Upper lobe of left lung (tissue), 6 donors: ENCODE measurements around the gene PITX1. TPM values are rescaled to one million over a fixed set of nuclear protein-coding genes. Genes with fewer than 3 reads are reported as not detected.

Experiments
- ATAC-seq, 2 donors: fragments of 200-7000 bp; cut with Tn5 transposase; one replicate each; pipeline ENCODE4 v1.9.1; 2022; ENCODE audit warnings: mild to moderate bottlenecking in 2 of 2, moderate library complexity in 2 of 2; ENCODE audit not compliant: low FRiP score in 2 of 2
- DNase-seq, 2 donors: peaks; one replicate each; pipeline ENCODE4 v3.0.0-alpha.2; 2019 to 2020
- H3K27ac ChIP-seq, 4 donors: fragments of 200-600 bp; sonication (generic); one replicate each; pipeline ENCODE4 v1.5.1; 2016 to 2019
- H3K27me3 ChIP-seq, 4 donors: fragments of 200-600 bp; sonication (generic); one replicate each; pipeline ENCODE4 v1.5.1; 2017 to 2019
- H3K36me3 ChIP-seq, 4 donors: fragments of 200-600 bp; sonication (generic); one replicate each; pipeline ENCODE4 v1.5.1; 2016 to 2019
- H3K4me1 ChIP-seq, 4 donors: fragments of 200-600 bp; sonication (generic); one replicate each; pipeline ENCODE4 v1.5.1; 2018 to 2019
- H3K4me3 ChIP-seq, 4 donors: fragments of 200-600 bp; sonication (generic); one replicate each; pipeline ENCODE4 v1.5.1; 2017 to 2019; ENCODE audit warnings: mild to moderate bottlenecking in 2 of 4, moderate library complexity in 1 of 4
- H3K9me3 ChIP-seq, 4 donors: fragments of 200-600 bp; sonication (generic); one replicate each; pipeline ENCODE4 v1.5.1; 2018 to 2019
- CTCF ChIP-seq, 6 experiments: fragments of 450-650 bp in 4 of 6; fragments of 200-600 bp in 2 of 6; sonication (generic) in 2 of 6; IDR thresholded peaks; one replicate each; pipeline ENCODE4 v1.5.1; 2016 to 2019; ENCODE audit warnings: antibody characterized with exemption in 6 of 6
- EP300 ChIP-seq, 4 donors: sonication (generic); formaldehyde crosslinking; IDR thresholded peaks; one replicate each; pipeline ENCODE4 v1.5.1; 2017; ENCODE audit warnings: antibody characterized with exemption in 4 of 4, control low read depth in 2 of 4
- POLR2A ChIP-seq, 4 donors: fragments of 450-650 bp; IDR thresholded peaks; one replicate each; pipeline ENCODE4 v1.5.1; 2016 to 2017; ENCODE audit warnings: antibody characterized with exemption in 4 of 4, mild to moderate bottlenecking in 2 of 4
- POLR2AphosphoS5 ChIP-seq, 2 donors: sonication (generic); formaldehyde crosslinking; IDR thresholded peaks; one replicate each; pipeline ENCODE4 v1.5.1; 2017; ENCODE audit warnings: antibody characterized with exemption in 2 of 2
- WGBS, 2 donors: methylation state at CpG; one replicate each; pipeline ENCODE4 v1.1.5; 2017 to 2018; 5-methylcytosine and 5-hydroxymethylcytosine counted together
- total RNA-seq, 6 donors: library from RNA; depleted of rRNA in 4 of 6; stranded (reverse); fragments of >200 nt in 4 of 6; gene quantifications; one replicate each; pipeline versions ENCODE4 v1.1.0 to v1.2.1, GENCODE V29; 2016 to 2021
- donor health status: DM: no; HTN: no; CAD: no; lungs with moderate emphysema.
- donor health status: DM: no; HTN: yes; CAD: no; lungs with severe emphysema.

Gene PITX1
- total RNA-seq, 6 donors from 2014 or later = 0.23 to 11.0 (median 1.0) TPM; not detected in 2

DNA sequence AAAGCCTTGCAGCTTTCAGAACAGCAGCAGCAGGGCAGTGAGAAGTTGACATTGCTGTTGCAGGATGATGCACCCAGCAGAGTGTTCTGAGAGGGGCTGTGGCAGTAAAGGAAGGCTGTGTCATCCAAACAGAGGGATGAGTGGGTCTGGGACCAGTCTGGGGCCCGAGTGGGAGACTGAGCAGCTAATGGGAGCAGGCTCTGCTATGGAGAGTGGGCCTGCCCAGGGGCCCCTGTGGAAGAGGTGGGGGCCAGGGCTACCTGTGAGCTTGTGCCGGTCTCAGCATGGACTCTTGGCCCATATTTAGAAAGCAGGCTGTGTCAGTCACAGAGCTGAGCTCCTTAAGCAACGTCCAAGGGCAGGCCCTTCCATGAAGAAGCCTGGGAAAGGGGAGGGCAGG lies 26.0 kb upstream of the PITX1 start:
- ATAC-seq (no peak), DNase-seq (no peak)
- Histone ChIP-seq H3K4me3 (no peak overlapping the region), H3K36me3 (no peaks in the 10 kb centered on the region), H3K4me1 (no peaks in the 10 kb centered on the region), H3K9me3 (no peaks in the 10 kb centered on the region), H3K27me3 (no peaks in the 10 kb centered on the region), H3K27ac (no peak overlapping the region)
- WGBS, 2 donors = 74 to 93% methylated on average over 2 to 3 of the region's 3 CpGs
- TF ChIP-seq POLR2A (IDR thresholded peaks at IDR 0.05) (no peak), POLR2AphosphoS5 (IDR thresholded peaks at IDR 0.05) (no peak), CTCF (IDR thresholded peaks at IDR 0.05) (no peak), EP300 (IDR thresholded peaks at IDR 0.05) (no peak)

GRCh38 chr5:135059000-135059923 lies 25.2 kb upstream of the PITX1 start:
- Histone ChIP-seq H3K9me3 (no peaks in the 10 kb centered on the region), H3K4me1 (no peaks in the 10 kb centered on the region), H3K27ac (no peak overlapping the region), H3K4me3 (no peak overlapping the region), H3K27me3 (no peaks in the 10 kb centered on the region), H3K36me3 (no peaks in the 10 kb centered on the region)
- 47 to 65% methylated on average over 6 to 12 of the region's 12 CpGs for WGBS, 2 donors
- ATAC-seq (no peak), DNase-seq (no peak)
- TF ChIP-seq POLR2AphosphoS5 (IDR thresholded peaks at IDR 0.05) (no peak), EP300 (IDR thresholded peaks at IDR 0.05) (no peak), POLR2A (IDR thresholded peaks at IDR 0.05) (no peak), CTCF (IDR thresholded peaks at IDR 0.05) (no peak)

DNA sequence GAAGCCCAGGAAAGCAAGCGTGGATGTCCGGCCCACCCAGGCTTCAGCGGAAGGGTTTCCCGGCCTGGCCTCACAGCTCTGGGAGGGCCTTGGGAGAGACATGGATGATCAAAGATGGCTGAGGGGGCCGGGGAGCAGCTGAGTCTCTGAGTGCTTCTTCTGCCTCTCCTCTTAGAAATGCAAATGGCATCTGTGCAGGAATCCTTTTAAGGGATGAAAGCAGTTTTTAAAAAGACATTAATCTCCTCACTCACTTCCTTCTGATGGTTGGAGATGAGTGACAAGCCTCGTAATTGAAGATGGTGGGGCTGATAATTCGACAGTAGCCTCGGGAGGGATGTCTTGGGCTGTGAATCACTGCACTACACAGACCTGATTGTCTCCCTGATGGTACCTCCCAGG lies 24.3 kb upstream of the PITX1 start:
- ATAC-seq (no peak), DNase-seq (no peak)
- Histone ChIP-seq H3K4me3 (no peak overlapping the region), H3K9me3 (no peaks in the 10 kb centered on the region), H3K4me1 (no peaks in the 10 kb centered on the region), H3K27me3 (no peaks in the 10 kb centered on the region), H3K27ac (no peak overlapping the region), H3K36me3 (no peaks in the 10 kb centered on the region)
- TF ChIP-seq EP300 (IDR thresholded peaks at IDR 0.05) = no peak
- no peak for TF ChIP-seq CTCF (IDR thresholded peaks at IDR 0.05)
- no peak for TF ChIP-seq POLR2AphosphoS5 (IDR thresholded peaks at IDR 0.05)
- no peak for TF ChIP-seq POLR2A (IDR thresholded peaks at IDR 0.05)
- 38 to 57% methylated on average over 8 of the region's 8 CpGs for WGBS, 2 donors

GRCh38 chr5:135057233-135057632 lies 23.2 kb upstream of the PITX1 start:
- H3K36me3 ChIP-seq = no peaks in the 10 kb centered on the region
- H3K27me3 ChIP-seq = no peaks in the 10 kb centered on the region
- H3K27ac ChIP-seq = no peak overlapping the region
- no peak overlapping the region for H3K4me3 ChIP-seq
- TF ChIP-seq POLR2A (IDR thresholded peaks at IDR 0.05) = no peak
- TF ChIP-seq CTCF (IDR thresholded peaks at IDR 0.05) = no peak
- TF ChIP-seq POLR2AphosphoS5 (IDR thresholded peaks at IDR 0.05) = no peak
- no peak for TF ChIP-seq EP300 (IDR thresholded peaks at IDR 0.05)
- DNase-seq (no peak), ATAC-seq (no peak)
- no peaks in the 10 kb centered on the region for H3K9me3 ChIP-seq
- 71 to 81% methylated on average over 1 to 2 of the region's 2 CpGs for WGBS, 2 donors
- no peaks in the 10 kb centered on the region for H3K4me1 ChIP-seq
